GM18867 (cell line): Measurements from ENCODE around the gene KCNMA1.
"Not testable (repeated sequence)": the region's sequence is repeated elsewhere in the genome, so short reads cannot be mapped to it uniquely, and the experiment has no call there.

ENCODE experiments used
- ATAC-seq: cut with Tn5 transposase; IDR thresholded peaks from one replicate; pipeline ENCODE4 v1.9.1; 2021; ENCODE audit warnings: mild to moderate bottlenecking, moderate library complexity; ENCODE audit not compliant: unreplicated experiment

KCNMA1 gene

GRCh38 chr10:77637532-77638320, at the start of gene KCNMA1:
Gene KCNMA1 (minus strand): TSS chr10:77637808.
- peak; percentile 33 for ATAC-seq

GRCh38 chr10:77686650-77687417, 49.2 kb upstream of the KCNMA1 start:
- no peak for ATAC-seq

GRCh38 chr10:77686096-77686495, 48.5 kb upstream of the KCNMA1 start:
- no peak for ATAC-seq

- peak; percentile 67 for ATAC-seq
These were observed 47.8 kb upstream of the KCNMA1 start for GRCh38 chr10:77685432-77685831.

GRCh38 chr10:77683088-77683432, 45.5 kb upstream of the KCNMA1 start:
- not testable (repeated sequence) for ATAC-seq

GRCh38 chr10:77682393-77683087, 44.9 kb upstream of the KCNMA1 start:
- ATAC-seq = no peak

- ATAC-seq = no peak
These were observed 44.2 kb upstream of the KCNMA1 start for GRCh38 chr10:77681839-77682238.

- no peak for ATAC-seq
These were observed 43.2 kb upstream of the KCNMA1 start for GRCh38 chr10:77680811-77681210.

GRCh38 chr10:77680065-77680464, 42.5 kb upstream of the KCNMA1 start:
- ATAC-seq = no peak

GRCh38 chr10:77679217-77679616, 41.6 kb upstream of the KCNMA1 start:
- no peak for ATAC-seq

GRCh38 chr10:77678146-77678545, 40.5 kb upstream of the KCNMA1 start:
- no peak for ATAC-seq

GRCh38 chr10:77675347-77675746, 37.7 kb upstream of the KCNMA1 start:
- no peak for ATAC-seq

GRCh38 chr10:77673515-77674140, 36.0 kb upstream of the KCNMA1 start:
- ATAC-seq = no peak

GRCh38 chr10:77673101-77673500, 35.5 kb upstream of the KCNMA1 start:
- ATAC-seq = no peak

- no peak for ATAC-seq
These were observed 34.1 kb upstream of the KCNMA1 start for GRCh38 chr10:77671594-77672252.

- ATAC-seq = no peak
These were observed 33.3 kb upstream of the KCNMA1 start for GRCh38 chr10:77670817-77671443.

- no peak for ATAC-seq
These were observed 32.3 kb upstream of the KCNMA1 start for GRCh38 chr10:77669892-77670291.

- peak; percentile 90 for ATAC-seq
These were observed 30.1 kb upstream of the KCNMA1 start for GRCh38 chr10:77667426-77668324.

- no peak for ATAC-seq
These were observed 29.2 kb upstream of the KCNMA1 start for GRCh38 chr10:77666821-77667220.
